DMS153 treated with DMSO at 0.1 percent for 48 hours (cell line): ENCODE results near the gene STAM.

Source experiments
- DNase-seq: peaks from one replicate; lab custom pipeline; 2025; ENCODE audit not compliant: unreplicated experiment; lab: John Stamatoyannopoulos, UW

Gene STAM

DNA sequence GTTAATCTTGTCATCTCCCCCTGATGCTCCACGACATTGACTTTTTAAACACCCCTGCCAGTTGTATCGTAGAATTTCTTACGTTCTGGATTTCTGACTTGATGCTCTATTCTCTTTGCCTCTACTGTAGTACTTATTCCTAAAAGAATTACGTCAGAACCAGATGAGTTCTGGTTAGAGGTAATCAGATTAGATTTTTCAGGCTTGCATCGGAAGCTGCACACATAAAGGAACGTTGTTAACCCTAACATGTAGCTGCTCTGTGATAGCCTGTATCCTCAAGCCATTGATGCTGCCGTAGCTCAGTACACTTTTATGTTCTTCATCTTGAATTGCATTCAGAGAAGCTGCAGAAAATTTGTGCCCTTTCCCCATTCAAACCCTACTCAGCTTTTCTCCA, 81.8 kb downstream of the STAM start:
- no peak for DNase-seq

DNA sequence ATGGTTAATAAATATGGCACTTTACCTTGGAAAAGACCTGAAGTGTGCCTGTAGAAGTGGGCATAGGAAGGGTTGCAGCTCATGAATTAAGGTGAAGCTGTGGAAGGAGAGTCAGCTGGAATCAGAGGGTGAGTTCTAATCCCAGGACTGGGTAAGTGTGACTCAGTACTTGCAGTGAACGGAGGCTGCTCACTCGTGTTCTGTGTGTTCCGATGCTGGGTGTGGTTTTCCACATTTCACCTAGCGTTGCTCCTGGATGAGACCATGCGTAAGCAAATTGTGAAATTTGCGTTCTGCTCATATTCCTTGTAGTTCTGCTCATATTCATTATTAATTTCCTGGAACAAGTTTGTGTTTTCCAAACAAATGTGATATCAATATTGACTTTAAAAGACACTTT, 85.7 kb downstream of the STAM start:
- DNase-seq = no peak

DNA sequence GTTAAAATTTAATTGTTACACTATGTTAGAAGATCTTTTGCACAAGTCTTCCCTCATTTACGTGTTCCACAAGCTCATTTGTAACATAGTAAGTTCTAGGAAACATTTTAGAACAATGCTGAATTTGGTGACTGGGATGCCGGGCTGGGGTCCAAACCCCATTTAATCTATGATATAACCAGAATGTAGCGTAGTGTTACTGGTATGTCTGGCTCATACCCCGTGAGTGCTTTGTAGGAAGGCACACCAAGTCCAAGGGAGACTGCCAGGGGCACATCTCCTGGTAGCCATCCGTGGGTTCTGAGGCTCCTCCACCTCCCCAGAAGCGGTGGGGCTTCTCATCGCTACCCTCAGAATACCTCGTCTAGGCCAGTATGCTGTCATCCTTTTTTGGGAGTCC, 86.7 kb downstream of the STAM start:
- no peak for DNase-seq

DNA sequence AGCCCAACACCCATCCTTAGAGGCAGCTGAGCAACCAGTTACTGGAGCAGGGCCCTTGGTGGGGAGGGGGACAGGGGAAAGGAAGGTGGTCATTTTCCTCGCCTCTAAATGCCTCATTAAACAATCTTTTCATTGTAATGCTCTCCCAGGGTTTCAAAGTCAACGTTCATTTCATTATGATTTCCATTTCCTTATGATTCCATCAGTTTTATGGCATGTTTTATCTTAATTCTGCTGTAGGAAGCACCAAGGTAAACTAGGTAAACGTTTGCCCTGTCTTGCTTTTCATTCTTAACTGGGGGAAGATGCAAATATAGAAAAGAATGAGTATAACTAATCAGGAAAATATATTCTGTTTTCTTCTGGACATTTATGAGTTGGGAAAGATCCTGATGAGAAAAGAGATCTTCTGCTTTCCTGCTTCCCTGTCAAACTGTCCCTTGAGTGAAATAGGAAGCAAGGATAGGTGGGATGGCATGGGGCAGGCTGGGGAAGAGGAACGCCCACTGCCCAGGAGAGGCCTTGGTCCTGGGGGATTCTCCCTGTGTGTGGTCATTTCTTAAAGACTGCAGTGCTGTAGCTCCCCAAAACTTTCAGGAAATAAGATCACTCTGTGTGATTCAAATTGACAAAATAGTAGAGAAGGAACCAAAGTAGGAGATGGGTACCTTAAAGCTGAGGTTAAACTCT, 87.5 kb downstream of the STAM start:
- no peak for DNase-seq

DNA sequence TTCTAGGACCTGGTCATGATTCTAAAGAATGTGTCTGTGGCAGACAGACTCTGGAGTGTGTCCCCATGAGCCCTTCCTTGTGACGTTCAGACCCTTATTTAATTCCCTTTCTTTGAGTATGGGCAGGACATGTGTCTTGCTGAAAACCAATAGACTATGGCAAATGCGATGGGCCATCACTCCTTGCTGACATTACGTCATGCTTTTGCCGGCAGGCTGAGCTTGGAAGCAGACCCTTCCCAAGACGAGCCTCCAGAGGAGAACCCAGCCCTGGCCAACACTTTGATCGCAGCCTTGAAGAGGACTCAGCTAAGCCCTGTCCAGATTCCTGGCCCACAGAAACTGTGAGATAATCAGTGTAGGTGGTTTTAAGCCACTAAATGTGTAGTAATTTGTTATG, 89.7 kb downstream of the STAM start:
- DNase-seq = no peak

DNA sequence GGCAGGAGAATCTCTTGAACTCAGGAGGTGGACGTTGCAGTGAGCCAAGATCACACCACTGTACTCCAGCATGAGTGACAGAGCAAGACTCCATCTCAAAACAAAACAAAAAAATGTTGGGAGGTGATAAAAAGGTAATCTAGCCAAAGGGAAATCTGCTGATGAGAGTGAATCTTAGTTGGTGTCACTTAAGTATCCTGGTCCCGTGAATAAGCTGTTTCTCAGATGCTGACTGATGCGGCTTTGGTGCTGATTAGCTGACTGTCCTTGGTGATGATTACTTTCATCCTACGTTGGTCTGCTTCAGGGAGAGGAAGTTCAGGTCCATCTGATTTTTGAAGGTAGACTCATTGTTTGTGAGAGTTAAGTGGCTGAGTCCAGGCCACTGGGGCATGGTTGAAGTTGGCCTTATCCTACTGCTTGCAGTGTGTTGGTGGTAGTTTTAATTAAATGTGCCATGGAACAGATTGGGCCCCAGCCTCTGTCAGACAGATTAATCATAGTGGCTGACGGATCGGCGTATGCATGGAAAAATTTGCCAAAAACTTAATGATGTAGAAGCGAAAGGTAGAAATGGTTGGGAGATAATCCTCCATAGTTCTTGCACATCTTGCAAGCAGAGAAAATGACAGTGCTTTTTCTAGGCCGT, 90.6 kb downstream of the STAM start:
- no peak for DNase-seq

DNA sequence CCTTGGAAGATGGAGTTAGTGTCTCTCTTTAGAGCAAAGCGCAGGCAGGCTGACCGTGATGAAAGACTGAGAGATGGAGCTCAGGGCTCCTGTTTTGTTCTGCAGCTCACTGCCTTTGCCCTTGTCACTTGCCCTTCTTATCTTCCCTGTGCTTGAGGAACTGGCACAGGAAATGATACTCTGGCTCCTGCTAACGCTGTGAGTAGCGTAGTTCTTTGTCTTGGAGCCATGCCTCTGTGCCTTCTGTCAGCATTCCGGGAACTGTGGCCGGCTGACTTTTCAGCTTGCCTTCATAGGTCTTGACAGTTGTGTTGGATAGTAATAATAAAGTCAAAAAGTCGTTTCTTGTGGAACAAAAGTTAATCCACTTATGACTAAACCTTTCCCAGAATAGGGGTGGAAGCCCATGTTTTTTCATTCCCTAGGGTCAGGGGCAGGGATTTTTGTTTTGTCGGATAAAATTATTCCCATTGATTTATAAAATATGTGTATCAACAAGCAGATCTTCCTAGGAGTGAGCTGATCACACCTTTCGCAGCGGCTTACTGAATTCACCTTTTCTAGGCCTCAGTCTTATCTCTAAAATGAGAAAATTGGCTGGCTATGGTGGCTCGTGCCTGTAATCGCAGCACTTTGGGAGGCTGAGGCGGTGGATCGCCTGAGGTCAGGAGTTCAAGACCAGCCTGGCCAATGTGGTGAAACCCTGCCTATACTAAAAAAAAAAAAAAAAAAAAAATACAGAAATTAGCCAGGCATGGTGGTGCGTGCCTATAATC, 91.4 kb downstream of the STAM start:
- DNase-seq = no peak

DNA sequence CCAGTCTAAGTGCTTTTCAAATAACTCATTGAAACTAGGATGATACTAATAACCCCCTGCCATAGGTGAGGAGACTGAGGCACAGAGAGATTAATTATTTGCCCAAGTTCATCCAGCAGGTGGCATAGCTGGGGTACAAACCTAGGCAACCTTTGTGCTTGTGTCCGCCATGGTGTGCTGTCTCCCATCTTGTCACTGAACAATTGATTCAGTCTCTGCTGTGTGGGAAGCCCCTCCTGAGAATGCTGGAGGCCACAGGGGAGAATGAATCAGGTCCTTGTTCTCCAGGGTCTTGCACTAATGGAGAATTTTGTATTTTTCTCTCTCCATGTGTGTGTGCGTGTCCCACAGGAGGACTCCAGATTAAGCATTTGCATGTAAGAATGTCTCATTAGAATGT, 92.3 kb downstream of the STAM start:
- DNase-seq = no peak

DNA sequence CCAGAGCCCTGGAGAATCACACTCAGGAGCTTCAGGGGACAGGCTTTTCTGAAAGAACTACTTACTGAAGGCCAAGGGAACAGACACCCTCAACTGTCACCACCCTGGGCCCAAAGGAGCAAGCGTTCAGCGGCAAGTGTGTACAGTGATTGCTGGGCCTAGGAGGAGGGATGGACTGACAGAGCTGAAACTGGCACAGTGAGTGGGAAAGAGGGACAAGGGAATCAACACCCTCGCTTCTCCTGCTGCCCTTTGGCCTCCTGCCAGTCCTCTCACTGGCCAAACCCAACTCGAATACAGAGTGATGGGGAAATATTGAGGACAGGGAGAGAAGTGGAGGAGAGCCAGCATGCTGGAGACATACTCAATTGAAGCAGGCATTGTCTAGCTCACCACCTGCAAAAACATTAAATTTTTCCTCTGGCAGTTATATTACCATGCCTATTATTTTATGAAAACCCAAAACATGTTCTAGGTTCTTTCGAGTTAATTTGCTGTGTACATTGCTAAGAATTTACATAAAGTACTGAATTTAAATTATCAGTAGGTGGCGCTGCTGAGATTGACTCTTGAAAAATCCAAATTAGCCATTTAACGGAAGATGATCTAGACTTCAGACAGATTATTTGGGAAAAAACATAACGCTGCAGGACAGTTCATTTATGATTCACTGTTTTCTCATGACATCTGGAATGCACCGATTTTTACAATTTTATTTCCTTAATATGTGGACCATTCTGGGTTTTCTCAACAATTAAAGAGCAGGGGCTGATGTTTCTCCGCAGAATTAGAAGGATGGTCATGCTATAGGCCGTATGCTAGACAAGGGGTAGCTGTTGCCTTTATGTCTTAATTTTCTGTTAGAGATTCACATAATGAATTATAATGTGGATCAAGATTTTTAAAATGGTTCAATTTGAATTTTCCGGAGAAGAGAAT, 93.3 kb downstream of the STAM start:
- DNase-seq = peak; percentile 0

DNA sequence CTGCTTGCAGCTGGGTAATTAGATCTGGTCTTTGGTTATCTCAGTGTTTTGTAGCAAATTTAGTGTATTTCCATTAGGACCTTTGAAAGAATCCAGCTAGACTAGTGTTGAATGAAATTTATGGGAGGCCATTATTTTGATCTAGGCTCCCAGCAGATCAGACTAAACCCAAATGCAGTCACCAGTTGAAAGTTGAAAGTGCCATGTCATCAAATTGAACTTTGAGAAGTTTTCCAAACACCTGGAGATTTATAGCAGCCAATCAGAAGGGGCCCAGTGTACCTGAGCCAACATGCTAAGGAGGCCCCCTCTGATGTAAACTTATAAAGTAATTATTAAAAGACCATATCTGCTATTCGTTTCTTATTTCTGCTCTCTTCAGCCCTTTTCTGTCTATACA, 96.7 kb downstream of the STAM start:
- DNase-seq = no peak

DNA sequence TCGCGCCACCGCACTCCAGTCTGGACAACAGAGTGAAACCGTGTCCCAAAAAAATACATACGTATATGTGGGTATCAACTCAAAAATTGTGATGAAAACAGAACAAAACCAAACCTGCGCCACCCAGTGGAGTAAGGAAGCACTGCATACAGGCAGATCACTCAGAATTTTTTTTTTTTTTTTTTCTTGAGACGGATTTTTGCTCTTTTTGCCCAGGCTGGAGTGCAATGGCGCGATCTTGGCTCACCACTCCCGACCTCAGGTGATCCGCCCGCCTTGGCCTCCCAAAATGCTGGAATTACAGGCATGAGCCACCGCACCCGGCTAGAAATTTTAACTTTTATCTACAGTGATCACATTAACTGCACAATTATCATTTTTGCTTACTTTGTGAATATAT, 99.0 kb downstream of the STAM start:
- no peak for DNase-seq

DNA sequence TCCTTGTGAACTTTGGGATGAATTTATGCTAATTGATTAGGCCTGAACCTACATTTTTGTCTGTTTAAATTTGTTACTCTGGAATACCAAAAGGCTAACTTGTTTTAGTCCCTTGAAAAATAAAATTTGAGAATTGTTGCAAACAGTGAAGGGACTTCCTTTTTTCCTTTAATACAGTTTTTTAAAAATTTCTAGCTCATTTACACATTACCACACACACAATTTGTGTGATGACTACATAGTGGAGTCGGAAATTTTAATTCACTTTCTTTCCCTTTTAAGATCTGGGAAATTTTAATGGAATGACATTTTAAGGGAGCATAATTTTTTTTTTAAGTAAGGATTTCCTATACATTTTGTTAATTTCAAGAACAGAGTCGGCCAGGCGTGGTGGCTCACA, 99.5 kb downstream of the STAM start:
- DNase-seq = no peak

DNA sequence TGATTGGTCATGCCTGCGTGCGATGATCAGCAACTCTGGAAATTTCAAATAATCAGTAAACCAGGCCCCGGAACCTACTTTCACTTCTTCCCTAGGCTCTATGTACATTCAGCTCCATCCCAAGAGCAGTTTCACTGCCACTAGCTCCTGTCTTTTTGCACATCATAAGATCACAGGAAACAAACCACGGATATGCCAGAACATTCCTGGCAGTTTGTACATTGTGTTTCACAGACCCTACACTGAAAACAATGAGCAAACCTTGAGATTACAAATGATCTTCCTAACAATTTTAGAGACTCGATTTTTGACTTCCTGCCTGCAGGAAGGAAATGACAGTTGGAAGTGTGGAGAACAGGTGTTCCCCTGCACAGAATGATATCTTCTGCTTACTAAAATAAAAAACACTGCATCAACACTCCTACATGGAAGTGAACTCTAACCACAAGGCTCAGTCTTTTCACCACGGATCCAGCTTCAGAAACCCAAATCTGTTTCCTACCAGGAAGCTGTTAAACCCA, 100.5 kb downstream of the STAM start:
- DNase-seq = no peak

DNA sequence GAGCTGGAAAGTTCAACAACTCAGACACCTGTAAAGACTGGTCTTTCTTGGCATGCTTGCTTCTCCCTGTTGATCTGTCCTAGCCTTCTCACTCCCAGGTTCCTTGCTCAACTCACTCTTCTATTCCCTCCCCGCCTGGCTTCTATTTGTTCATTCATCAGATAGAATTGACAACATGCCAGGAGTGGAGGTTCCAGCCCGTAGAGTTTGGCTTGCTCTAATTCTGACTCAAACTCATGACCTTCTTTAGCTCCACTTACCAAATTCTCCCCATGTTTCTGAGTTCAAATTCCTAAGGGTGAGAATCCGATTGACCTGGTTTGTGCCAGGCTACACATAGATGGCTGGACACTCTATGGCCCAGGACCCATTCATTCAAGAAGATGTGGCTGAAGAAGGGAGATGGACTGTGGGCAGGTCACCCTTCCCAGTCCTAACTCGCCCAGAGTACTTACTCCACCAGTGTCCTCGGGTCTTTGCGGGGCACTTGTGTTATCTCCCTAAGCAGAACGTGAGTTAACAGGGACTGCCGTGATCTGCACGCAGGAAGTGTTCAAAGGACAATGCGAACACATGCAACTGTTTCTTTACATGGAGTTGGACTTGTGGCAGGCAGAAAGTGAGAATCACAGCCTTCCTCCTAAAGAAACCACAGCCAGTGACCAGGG, 104.1 kb downstream of the STAM start:
- DNase-seq = no peak

DNA sequence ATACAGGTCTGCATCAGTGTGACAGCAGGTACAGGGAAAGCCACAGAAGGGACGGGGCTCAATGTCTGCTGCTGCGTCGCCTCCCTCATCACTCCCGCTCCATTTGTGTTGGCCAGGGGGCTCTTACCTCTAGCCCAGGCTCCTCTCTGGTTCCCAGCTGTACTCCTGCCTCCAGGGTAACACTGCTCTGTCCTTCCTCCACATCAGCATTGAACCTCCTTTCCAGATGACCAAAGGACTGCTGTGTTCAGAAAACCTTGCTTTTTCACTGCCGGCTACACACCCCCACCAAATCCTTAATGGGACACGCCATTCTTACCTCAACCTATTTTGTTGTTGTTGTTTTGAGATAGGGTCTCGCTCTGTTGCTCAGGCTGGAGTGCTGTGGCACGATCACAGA, 105.9 kb downstream of the STAM start:
- DNase-seq = no peak

DNA sequence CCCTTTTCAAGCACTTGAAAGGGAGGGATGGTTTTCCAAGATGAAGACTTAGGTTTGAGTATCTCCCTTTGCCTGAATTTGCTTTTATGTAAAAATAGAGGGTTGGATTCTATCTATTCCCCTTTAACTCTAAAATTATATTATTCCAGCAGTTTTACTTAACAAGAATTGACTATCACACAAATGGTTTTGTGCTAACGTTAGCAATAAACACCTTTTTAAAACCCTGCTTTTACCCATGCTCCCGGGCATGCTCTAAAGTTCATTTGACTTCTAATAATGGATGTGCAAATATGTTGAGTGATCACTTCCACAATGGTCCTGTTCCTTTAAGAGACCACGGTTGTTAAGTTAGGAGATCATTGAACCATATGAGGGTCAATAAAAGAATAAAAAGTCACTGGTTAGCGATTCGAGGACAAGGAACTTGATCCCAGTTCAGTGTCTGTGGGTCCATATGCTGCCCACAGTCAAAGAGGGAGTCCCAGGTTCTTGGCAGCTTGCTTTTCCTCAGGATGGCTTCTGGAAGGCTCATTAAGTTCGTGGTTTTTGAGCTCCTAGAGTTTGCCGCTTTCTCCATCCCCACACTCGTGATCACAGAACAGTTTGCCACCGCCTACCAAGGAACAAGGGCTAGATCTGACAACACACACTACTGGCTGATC, 108.0 kb downstream of the STAM start, which contains the start of gene TMEM236:
Gene TMEM236, plus strand, starts transcription at position 421 of the 665 bp plus-strand sequence. Its CDS starts 95 bp downstream, at position 516.
- no peak for DNase-seq

DNA sequence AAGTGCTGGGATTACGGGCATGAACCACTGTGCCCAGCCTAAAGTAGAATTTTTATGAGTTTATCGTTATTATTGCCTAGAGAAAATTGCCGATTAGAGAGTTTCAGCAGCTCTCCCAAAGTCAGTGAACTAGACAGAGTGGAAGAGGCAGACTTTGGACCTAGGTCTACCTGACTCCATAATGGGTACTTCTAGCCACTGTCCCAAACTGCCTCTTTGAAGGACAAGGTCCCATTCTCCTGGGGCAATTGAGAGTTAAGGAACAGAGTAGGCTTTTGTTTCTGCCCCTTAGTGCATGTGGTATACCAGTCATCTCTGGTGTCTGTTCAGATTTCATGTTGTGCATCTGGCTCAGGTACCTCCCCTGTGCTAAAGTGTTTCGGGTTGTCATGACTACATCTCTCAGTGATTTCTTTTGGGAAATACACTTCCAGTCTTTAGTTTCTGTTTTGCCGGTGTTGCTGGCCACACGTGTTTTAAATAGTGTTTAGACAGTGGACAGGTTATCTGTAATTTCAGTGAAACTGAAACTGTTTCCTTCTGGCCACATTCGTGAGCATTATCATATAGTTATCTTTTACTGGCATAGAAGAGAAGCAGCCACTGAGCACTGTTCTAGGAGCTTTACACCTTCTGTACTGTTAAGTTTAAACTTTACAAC, 112.7 kb downstream of the STAM start:
- DNase-seq = no peak

DNA sequence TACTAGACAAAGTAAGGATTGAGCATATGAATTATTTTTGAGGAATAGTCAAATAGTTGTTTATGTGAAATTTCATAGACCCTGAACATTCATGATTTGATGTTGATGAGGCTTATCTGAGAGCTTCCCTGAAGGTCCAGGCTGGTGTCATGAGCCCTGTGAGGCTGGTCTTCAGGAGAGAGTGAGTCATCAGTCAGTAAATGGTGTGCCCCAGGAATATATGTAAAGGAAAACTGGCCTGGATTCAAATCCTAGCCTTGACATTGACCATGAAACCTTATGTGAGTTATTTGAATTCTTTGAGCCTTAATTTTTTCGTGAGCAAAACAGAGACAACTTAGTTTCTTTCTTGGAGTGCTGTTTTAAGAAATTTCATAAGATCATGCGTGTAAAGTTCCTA, 114.2 kb downstream of the STAM start:
- no peak for DNase-seq

DNA sequence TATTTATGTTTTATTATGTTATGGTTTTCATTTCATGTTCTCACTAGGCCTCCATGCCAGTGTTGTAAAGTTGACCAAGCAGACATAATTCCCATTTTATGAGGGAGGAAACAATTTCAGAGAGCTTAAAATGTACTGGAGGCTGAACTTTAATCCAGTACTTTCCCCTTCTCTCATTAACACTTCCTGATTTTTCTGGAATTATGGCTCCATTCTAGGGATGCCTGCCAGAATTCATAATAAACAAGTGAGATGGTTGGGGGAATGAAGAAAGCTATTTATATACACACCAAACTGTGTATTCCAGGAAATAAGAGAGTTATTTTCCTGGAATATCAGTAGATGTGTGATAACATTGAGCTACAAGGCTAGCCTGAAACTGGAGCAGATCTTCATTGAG, 114.9 kb downstream of the STAM start:
- no peak for DNase-seq
